Fibroblast of skin of left biceps (primary cell): ENCODE data around the gene FAM89B.

ENCODE experiments used
- DNase-seq, 2 experiments: peaks; one replicate each; pipeline ENCODE4 v3.0.0-alpha.2; 2013; ENCODE audit warnings: low read depth in 2 of 2

Gene FAM89B

GRCh38 chr11:65573391-65574079, 1.2 kb downstream of the FAM89B start:
- DNase-seq: no peak

GRCh38 chr11:65574109-65574810, 1.9 kb downstream of the FAM89B start:
- DNase-seq: peak; percentile 75 to 76

- no peak for DNase-seq
Observed at GRCh38 chr11:65574811-65575567, 2.7 kb downstream of the FAM89B start.

- no peak for DNase-seq
Observed at GRCh38 chr11:65575568-65576231, 3.4 kb downstream of the FAM89B start, which contains the start of gene EHBP1L1. Gene EHBP1L1, plus strand, starts transcription at chr11:65576053. Its CDS starts 250 bp downstream, at chr11:65576303.

GRCh38 chr11:65576232-65576866, 4.0 kb downstream of the FAM89B start:
- DNase-seq: no peak

GRCh38 chr11:65576867-65577755, 4.8 kb downstream of the FAM89B start:
- DNase-seq: no peak

GRCh38 chr11:65577756-65578109, 5.4 kb downstream of the FAM89B start:
- no peak for DNase-seq

GRCh38 chr11:65578134-65578533, 5.8 kb downstream of the FAM89B start:
- no peak for DNase-seq

- no peak for DNase-seq
Observed at GRCh38 chr11:65578667-65579066, 6.3 kb downstream of the FAM89B start.

- no peak for DNase-seq
Observed at GRCh38 chr11:65579291-65579690, 7.0 kb downstream of the FAM89B start.

GRCh38 chr11:65580031-65580692, 7.8 kb downstream of the FAM89B start:
- no peak for DNase-seq

GRCh38 chr11:65580756-65581155, 8.4 kb downstream of the FAM89B start:
- no peak for DNase-seq

GRCh38 chr11:65581928-65582327, 9.6 kb downstream of the FAM89B start:
- DNase-seq: no peak

GRCh38 chr11:65583589-65583988, 11.3 kb downstream of the FAM89B start:
- no peak for DNase-seq

- DNase-seq: no peak
Observed at GRCh38 chr11:65584106-65584505, 11.8 kb downstream of the FAM89B start.

GRCh38 chr11:65584723-65585171, 12.4 kb downstream of the FAM89B start:
- no peak for DNase-seq

GRCh38 chr11:65585396-65586246, 13.3 kb downstream of the FAM89B start:
- no peak for DNase-seq

GRCh38 chr11:65586247-65586630, 13.9 kb downstream of the FAM89B start:
- no peak for DNase-seq

- DNase-seq: no peak
Observed at GRCh38 chr11:65586676-65587075, 14.3 kb downstream of the FAM89B start.
